Body of pancreas (tissue), 4 donors: ENCODE results near the gene ME3.

Source experiments
- POLR2A ChIP-seq, 3 donors: fragments of 450-650 bp; IDR thresholded peaks; one replicate each; pipeline ENCODE4 v1.6.1; 2016; ENCODE audit warnings: antibody characterized with exemption in 3 of 3, mild to moderate bottlenecking in 2 of 3
- TF ChIP-seq, protein P1 (sequence below), 7 experiments: fragments of 450-650 bp in 4 of 7; fragments of 200-600 bp in 3 of 7; sonication (generic) in 3 of 7; IDR thresholded peaks; one replicate each; pipeline ENCODE4 v1.5.1; 2016 to 2019; ENCODE audit warnings: antibody characterized with exemption in 7 of 7

- no peak for TF ChIP-seq POLR2A (IDR thresholded peaks at IDR 0.05)
- TF ChIP-seq, protein P1, sequence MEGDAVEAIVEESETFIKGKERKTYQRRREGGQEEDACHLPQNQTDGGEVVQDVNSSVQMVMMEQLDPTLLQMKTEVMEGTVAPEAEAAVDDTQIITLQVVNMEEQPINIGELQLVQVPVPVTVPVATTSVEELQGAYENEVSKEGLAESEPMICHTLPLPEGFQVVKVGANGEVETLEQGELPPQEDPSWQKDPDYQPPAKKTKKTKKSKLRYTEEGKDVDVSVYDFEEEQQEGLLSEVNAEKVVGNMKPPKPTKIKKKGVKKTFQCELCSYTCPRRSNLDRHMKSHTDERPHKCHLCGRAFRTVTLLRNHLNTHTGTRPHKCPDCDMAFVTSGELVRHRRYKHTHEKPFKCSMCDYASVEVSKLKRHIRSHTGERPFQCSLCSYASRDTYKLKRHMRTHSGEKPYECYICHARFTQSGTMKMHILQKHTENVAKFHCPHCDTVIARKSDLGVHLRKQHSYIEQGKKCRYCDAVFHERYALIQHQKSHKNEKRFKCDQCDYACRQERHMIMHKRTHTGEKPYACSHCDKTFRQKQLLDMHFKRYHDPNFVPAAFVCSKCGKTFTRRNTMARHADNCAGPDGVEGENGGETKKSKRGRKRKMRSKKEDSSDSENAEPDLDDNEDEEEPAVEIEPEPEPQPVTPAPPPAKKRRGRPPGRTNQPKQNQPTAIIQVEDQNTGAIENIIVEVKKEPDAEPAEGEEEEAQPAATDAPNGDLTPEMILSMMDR (IDR thresholded peaks at IDR 0.05) = no peak
These were observed 113.6 kb downstream of the ME3 start for GRCh38 chr11:86558841-86559240.
